Motor neuron (in vitro differentiated cells): ENCODE measurements around the gene ZNF688. TPM values are rescaled to one million over a fixed set of nuclear protein-coding genes. Genes with fewer than 3 reads are reported as not detected.
"Not testable (repeated sequence)": the region's sequence is repeated elsewhere in the genome, so short reads cannot be mapped to it uniquely, and the experiment has no call there.

ENCODE experiments used
- ATAC-seq, 8 experiments: fragments of 200-7000 bp; cut with Tn5 transposase; replicated peaks in 6 of 8; 2 replicates each; pipeline ENCODE4 v1.8.0; 2021; ENCODE audit warnings: mild to moderate bottlenecking in 8 of 8, moderate library complexity in 8 of 8
- H3K27ac ChIP-seq, 2 donors: fragments of 250-450 bp; sonication (Bioruptor Pico); 2 replicates each; pipeline ENCODE4 v1.9.0; 2021; ENCODE audit warnings: antibody characterized with exemption in 2 of 2, mild to moderate bottlenecking in 2 of 2, moderate library complexity in 1 of 2
- H3K4me1 ChIP-seq, 2 donors: fragments of 250-450 bp; sonication (Bioruptor Pico); replicated peaks in 1 of 2; 2 replicates each; pipeline ENCODE4 v1.6.1; 2021; ENCODE audit warnings: antibody characterized with exemption in 2 of 2, mild to moderate bottlenecking in 2 of 2, moderate library complexity in 1 of 2
- H3K4me3 ChIP-seq, 5 donors: fragments of 250-450 bp; sonication (Bioruptor Pico); 2 replicates each; pipeline ENCODE4 v1.9.0; 2021; ENCODE audit warnings: antibody characterized with exemption in 5 of 5, mild to moderate bottlenecking in 5 of 5, moderate library complexity in 4 of 5
- WGBS, 10 experiments: fragments of 450-650 bp; shearing (Covaris generic); methylation state at CpG; one replicate each; pipeline ENCODE4 v1.0.0; 2022; 5-methylcytosine and 5-hydroxymethylcytosine counted together
- in situ Hi-C, 9 experiments: fragments of 400-800 bp; cut with MboI; loops; one replicate each; pipeline ENCODE4 v1.15.0; 2021; ENCODE audit warnings: low sequenced_read_pairs in 9 of 9, low pct_unique_long_range_greater_than_20kb in 2 of 9; ENCODE audit not compliant: unreplicated experiment in 9 of 9
- total RNA-seq, 8 experiments: library from RNA; unstranded; fragments of 300-600 nt; gene quantifications; 2 replicates each; pipeline versions ENCODE4 v1.2.3 to v1.2.4, GENCODE V29; 2022

The ZNF688 gene
- total RNA-seq, 8 experiments from 2014 or later = 4.5 to 13.8 (median 8.0) TPM

DNA sequence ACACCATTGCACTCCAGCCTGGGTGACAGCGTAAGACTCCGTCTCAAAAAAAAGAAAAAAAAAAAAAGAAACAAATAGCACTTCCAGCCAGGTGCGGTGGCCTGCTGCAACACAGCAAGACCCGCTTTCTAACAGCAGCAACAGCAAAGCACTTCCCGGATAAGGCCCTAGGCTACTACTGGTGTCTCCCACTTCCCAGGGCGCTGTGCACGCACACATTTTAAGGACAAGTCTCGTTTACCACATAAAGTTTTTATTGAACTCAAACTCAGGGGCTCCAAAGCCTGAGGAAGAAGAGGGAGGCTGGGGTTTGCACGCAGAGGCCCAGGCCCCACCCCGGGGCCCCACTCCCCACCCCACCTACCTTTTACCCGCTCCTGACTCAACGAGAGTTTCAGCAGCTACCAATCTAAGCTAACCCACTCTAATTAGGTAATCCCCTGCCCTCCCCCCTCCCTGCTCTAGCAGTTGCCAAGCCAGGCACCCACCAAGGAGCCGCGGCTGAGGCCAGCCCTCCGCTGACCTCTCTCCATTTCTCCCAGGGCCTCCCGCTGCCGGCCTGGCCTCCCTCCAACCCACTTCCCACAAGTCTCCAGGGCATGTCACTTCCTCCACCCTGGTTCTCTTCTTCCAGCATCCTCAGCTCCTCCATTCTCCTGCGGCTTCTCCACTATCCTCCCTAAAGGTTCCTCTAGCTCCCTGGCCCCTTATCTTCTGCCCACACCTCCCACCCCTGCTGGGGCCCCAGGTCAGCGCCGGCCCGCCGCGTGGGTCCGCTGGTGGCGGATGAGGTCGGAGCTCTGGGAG, 47.5 kb downstream of the ZNF688 start:
- in situ Hi-C loops = no loop called here

DNA sequence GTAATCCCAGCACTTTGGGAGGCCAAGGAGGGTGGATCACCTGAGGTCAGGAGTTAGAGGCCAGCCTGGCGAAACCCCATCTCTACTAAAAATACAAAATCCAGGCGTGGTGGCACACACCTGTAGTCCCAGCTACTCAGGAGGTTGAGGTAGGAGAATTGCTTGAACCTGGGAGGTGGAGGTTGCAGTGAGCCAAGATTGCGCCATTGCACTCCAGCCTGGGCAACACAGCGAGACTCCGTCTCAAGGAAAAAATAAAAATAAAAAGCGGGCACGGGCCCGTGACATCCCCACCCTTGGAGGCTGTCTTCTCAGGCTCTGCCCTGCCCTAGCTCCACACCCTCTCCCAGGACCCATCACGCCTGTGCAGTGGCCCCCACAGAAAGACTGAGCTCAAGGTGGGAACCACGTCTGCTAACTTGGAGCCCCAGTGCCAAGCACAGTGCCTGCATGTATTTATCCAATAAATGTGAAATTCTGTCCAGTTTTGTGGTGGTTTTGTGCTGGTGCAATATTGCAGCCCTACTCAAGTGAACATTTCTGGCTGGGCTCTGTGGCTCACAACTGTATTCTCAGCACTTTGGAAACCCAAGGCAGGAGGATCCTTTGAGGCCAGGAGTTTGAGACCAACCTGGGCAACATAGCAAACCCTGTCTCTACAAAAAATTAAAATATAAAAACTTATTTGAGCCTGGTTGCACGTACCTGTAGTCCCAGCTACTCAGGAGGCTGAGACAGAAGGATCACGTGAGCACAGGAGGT, 48.6 kb downstream of the ZNF688 start:
- in situ Hi-C loops, ATAC-seq, H3K4me3 ChIP-seq, H3K27ac ChIP-seq, H3K4me1 ChIP-seq: not testable (repeated sequence)
- 90 to 100% (median 93%) methylated on average over 1 to 7 of the region's 12 CpGs; no CpG with 5 or more reads in 5 of the 10 experiments for WGBS, 10 experiments

More for the DNA sequence above, 47.5 kb downstream of the ZNF688 start:
- 70 to 100% (median 90%) methylated on average over 1 to 9 of the region's 26 CpGs; no CpG with 5 or more reads in 3 of the 10 experiments for WGBS, 10 experiments
- Histone ChIP-seq H3K4me1 (peaks cover 6% of the 10 kb centered on the region in 2 donors), H3K4me3 (no peak overlapping the region), H3K27ac (no peak overlapping the region)
- ATAC-seq = no peak

- no peak for ATAC-seq
- 25 to 88% (median 56%) methylated on average over 1 to 8 of the region's 11 CpGs; no CpG with 5 or more reads in 1 of the 10 experiments for WGBS, 10 experiments
- in situ Hi-C loops = no loop called here
- H3K4me3 ChIP-seq = no peak overlapping the region
- no peaks in the 10 kb centered on the region for H3K4me1 ChIP-seq
- no peak overlapping the region for H3K27ac ChIP-seq
Observed at GRCh38 chr16:30521873-30522641, 49.5 kb downstream of the ZNF688 start.

DNA sequence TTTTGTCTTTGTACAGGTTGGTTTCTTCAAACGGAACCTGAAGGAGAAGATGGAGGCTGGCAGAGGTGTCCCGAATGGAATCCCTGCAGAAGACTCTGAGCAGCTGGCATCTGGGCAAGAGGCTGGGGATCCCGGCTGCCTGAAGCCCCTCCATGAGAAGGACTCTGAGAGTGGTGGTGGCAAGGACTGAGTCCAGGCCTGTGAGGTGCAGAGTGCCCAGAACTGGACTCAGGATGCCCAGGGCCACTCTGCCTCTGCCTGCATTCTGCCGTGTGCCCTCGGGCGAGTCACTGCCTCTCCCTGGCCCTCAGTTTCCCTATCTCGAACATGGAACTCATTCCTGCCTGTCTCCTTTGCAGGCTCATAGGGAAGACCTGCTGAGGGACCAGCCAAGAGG, 50.0 kb downstream of the ZNF688 start:
- Histone ChIP-seq H3K4me1 (no peaks in the 10 kb centered on the region), H3K27ac (no peak overlapping the region), H3K4me3 (no peak overlapping the region)
- in situ Hi-C loops = no loop called here
- ATAC-seq = no peak
- WGBS, 10 experiments = 47 to 92% (median 80%) methylated on average over 1 to 3 of the region's 7 CpGs; no CpG with 5 or more reads in 5 of the 10 experiments

Other genes starting within 250 kb of the ZNF688 start
- gene CD2BP2, start 216.4 kb downstream of the ZNF688 start, total RNA-seq = 10 to 100 TPM; 36.3 to 60.7 (median 44.6) TPM
- 10 to 100 TPM; 15.4 to 32.3 (median 21.5) TPM for gene TBC1D10B, start 201.2 kb downstream of the ZNF688 start, total RNA-seq
- gene MYL11, start 196.9 kb downstream of the ZNF688 start, total RNA-seq = 1 to 10 TPM in 3 of 8 experiments, not detected in 5; 1.1 to 7.5 (median 3.0) TPM
- 1 to 10 TPM; 1.8 to 8.3 (median 4.1) TPM for gene SEPTIN1, start 189.2 kb downstream of the ZNF688 start, total RNA-seq
- 10 to 100 TPM in 5 of 8 experiments, 1 to 10 TPM in 3; 2.2 to 49.5 (median 18.4) TPM for gene ZNF48, start 176.3 kb downstream of the ZNF688 start, total RNA-seq
- 1 to 10 TPM; 1.6 to 6.9 (median 3.7) TPM for gene ZNF771, start 164.1 kb downstream of the ZNF688 start, total RNA-seq
- 10 to 100 TPM; 16.4 to 50.9 (median 26.7) TPM for gene DCTPP1, start 141.7 kb downstream of the ZNF688 start, total RNA-seq
- 10 to 100 TPM in 7 of 8 experiments, 1 to 10 TPM in 1; 8.3 to 38.0 (median 17.5) TPM for gene SEPHS2, start 125.8 kb downstream of the ZNF688 start, total RNA-seq
- gene ITGAL, start 99.0 kb downstream of the ZNF688 start, total RNA-seq = 1 to 10 TPM in 2 of 8 experiments, under 1 TPM in 6; 0.05 to 1.9 (median 0.52) TPM
- 10 to 100 TPM; 19.2 to 50.4 (median 36.7) TPM for gene ZNF768, start 45.1 kb downstream of the ZNF688 start, total RNA-seq
- 10 to 100 TPM in 3 of 8 experiments, 1 to 10 TPM in 5; 5.2 to 15.2 (median 8.1) TPM for gene ZNF747, start 36.9 kb downstream of the ZNF688 start, total RNA-seq
- gene ZNF764, start 13.3 kb downstream of the ZNF688 start, total RNA-seq = 10 to 100 TPM in 3 of 8 experiments, 1 to 10 TPM in 5; 3.4 to 13.0 (median 9.3) TPM
- gene ZNF785, start 14.0 kb upstream of the ZNF688 start, total RNA-seq = 10 to 100 TPM in 5 of 8 experiments, 1 to 10 TPM in 3; 4.9 to 15.0 (median 11.2) TPM
- gene ZNF689, start 38.7 kb upstream of the ZNF688 start, total RNA-seq = 10 to 100 TPM in 4 of 8 experiments, 1 to 10 TPM in 4; 6.0 to 18.7 (median 10.1) TPM
- gene PRR14, start 79.2 kb upstream of the ZNF688 start, total RNA-seq = 10 to 100 TPM; 12.4 to 30.7 (median 19.9) TPM
- gene FBRS, start 86.7 kb upstream of the ZNF688 start, total RNA-seq = 10 to 100 TPM; 17.4 to 53.3 (median 29.4) TPM
- 10 to 100 TPM in 5 of 8 experiments, 1 to 10 TPM in 3; 6.1 to 47.8 (median 11.3) TPM for gene SRCAP, start 127.5 kb upstream of the ZNF688 start, total RNA-seq
- 10 to 100 TPM; 12.0 to 35.7 (median 18.6) TPM for gene PHKG2, start 176.7 kb upstream of the ZNF688 start, total RNA-seq
- gene CFAP119, start 190.3 kb upstream of the ZNF688 start, total RNA-seq = 10 to 100 TPM in 5 of 8 experiments, 1 to 10 TPM in 3; 4.5 to 24.1 (median 11.4) TPM
- gene RNF40, start 190.6 kb upstream of the ZNF688 start, total RNA-seq = 100 to 1,000 TPM in 2 of 8 experiments, 10 to 100 TPM in 6; 65.9 to 124 (median 90.3) TPM
- 10 to 100 TPM in 7 of 8 experiments, 1 to 10 TPM in 1; 7.9 to 32.4 (median 21.1) TPM for gene ZNF629, start 215.5 kb upstream of the ZNF688 start, total RNA-seq